Stimulated activated CD8-positive, alpha-beta memory T cell treated with anti-CD3 and anti-CD28 coated beads, Interleukin-7, amount 100 ng/mL, for 1 hour (primary cell): Measurements from ENCODE around the gene TDRD12.

ENCODE experiments used
- DNase-seq, 2 donors: peaks; one replicate each; pipeline ENCODE4 v3.0.0-alpha.2; 2020; ENCODE audit warnings: low read depth in 2 of 2

The TDRD12 gene

GRCh38 chr19:32810452-32810851 lies 90.9 kb downstream of the TDRD12 start:
- no peak for DNase-seq

GRCh38 chr19:32811151-32811550 lies 91.6 kb downstream of the TDRD12 start:
- DNase-seq = no peak

- DNase-seq = no peak
Measured at GRCh38 chr19:32812036-32812435, 92.5 kb downstream of the TDRD12 start.

GRCh38 chr19:32812571-32812970 lies 93.0 kb downstream of the TDRD12 start:
- DNase-seq = no peak

GRCh38 chr19:32813862-32814425 lies 94.4 kb downstream of the TDRD12 start:
- DNase-seq = no peak

- no peak for DNase-seq
Measured at GRCh38 chr19:32814624-32815023, 95.1 kb downstream of the TDRD12 start.

GRCh38 chr19:32816555-32817099 lies 97.1 kb downstream of the TDRD12 start:
- no peak for DNase-seq

GRCh38 chr19:32817569-32818476 lies 98.3 kb downstream of the TDRD12 start:
- DNase-seq = no peak

- no peak for DNase-seq
Measured at GRCh38 chr19:32818536-32818935, 99.0 kb downstream of the TDRD12 start.

GRCh38 chr19:32819419-32820400 lies 100.1 kb downstream of the TDRD12 start:
- no peak for DNase-seq

GRCh38 chr19:32822916-32823746 lies 103.6 kb downstream of the TDRD12 start:
- DNase-seq = no peak

- no peak for DNase-seq
Measured at GRCh38 chr19:32823747-32824102, 104.2 kb downstream of the TDRD12 start.

- DNase-seq = no peak
Measured at GRCh38 chr19:32824191-32824751, 104.7 kb downstream of the TDRD12 start.

- no peak for DNase-seq
Measured at GRCh38 chr19:32824916-32825608, 105.5 kb downstream of the TDRD12 start.

- no peak for DNase-seq
Measured at GRCh38 chr19:32828139-32828538, 108.6 kb downstream of the TDRD12 start.

- DNase-seq = no peak
Measured at GRCh38 chr19:32828643-32829344, 109.2 kb downstream of the TDRD12 start.

GRCh38 chr19:32829345-32829896 lies 109.9 kb downstream of the TDRD12 start:
- no peak for DNase-seq

- DNase-seq = no peak
Measured at GRCh38 chr19:32830231-32831014, 110.9 kb downstream of the TDRD12 start.
